HEK293T (cell line): Measurements from ENCODE around the gene FDXACB1.
"Not testable (repeated sequence)": the region's sequence is repeated elsewhere in the genome, so short reads cannot be mapped to it uniquely, and the experiment has no call there.

Experiments
- BHLHE40 ChIP-seq: fragments of 450-650 bp; IDR thresholded peaks from 2 replicates; pipeline ENCODE4 v1.6.1; 2016; ENCODE audit warnings: mild to moderate bottlenecking, moderate library complexity, borderline replicate concordance
- ELF4 ChIP-seq: fragments of 450-650 bp; IDR thresholded peaks from 2 replicates; pipeline ENCODE4 v1.6.1; 2017; ENCODE audit warnings: antibody characterized with exemption
- FOXK2 ChIP-seq: fragments of 450-650 bp; IDR thresholded peaks from 2 replicates; pipeline ENCODE4 v1.6.1; 2016; ENCODE audit warnings: mild to moderate bottlenecking
- HDGF ChIP-seq: fragments of 450-650 bp; IDR thresholded peaks from 2 replicates; pipeline ENCODE4 v1.6.1; 2017; ENCODE audit warnings: antibody characterized with exemption, borderline replicate concordance
- LEF1 ChIP-seq: fragments of 450-650 bp; IDR thresholded peaks from 2 replicates; pipeline ENCODE4 v1.6.1; 2017; ENCODE audit warnings: mild to moderate bottlenecking, borderline replicate concordance
- NFRKB ChIP-seq: fragments of 450-650 bp; IDR thresholded peaks from 2 replicates; pipeline ENCODE4 v1.6.1; 2016; ENCODE audit warnings: mild to moderate bottlenecking, moderate library complexity
- PKNOX1 ChIP-seq: fragments of 450-650 bp; IDR thresholded peaks from 2 replicates; pipeline ENCODE4 v1.6.1; 2016
- SP1 ChIP-seq: fragments of 450-650 bp; IDR thresholded peaks from 2 replicates; pipeline ENCODE4 v1.6.1; 2017
- TARDBP ChIP-seq: fragments of 450-650 bp; IDR thresholded peaks from 2 replicates; pipeline ENCODE4 v1.6.1; 2016

DNA sequence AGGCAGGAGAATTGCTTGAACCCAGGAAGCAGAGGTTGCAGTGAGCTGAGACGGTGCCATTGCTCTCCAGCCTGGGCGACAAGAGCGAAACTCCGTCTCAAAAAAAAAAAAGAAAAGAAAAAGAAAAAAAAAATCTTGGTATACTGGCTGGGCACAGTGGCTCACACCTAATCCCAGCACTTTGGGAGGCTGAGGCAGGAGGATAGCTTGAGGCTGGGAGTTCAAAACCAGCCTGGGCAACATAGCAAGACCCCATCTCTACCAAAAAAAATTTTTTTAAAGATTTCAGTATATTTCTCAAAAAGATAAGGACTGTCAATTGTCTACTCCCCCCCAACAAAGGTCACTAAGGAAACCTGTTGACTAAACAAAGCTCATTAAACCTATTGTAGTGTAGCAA is 6.1 kb upstream of the FDXACB1 start:
- TF ChIP-seq TARDBP, NFRKB, PKNOX1, BHLHE40, ELF4, LEF1, FOXK2, HDGF, SP1: not testable (repeated sequence)
